Fibroblast of lung (primary cell): ENCODE data around the gene TBC1D13. TPM values are rescaled to one million over a fixed set of nuclear protein-coding genes. Genes with fewer than 3 reads are reported as not detected.
A peak's percentile ranks its signal among the peaks of the same experiment; 100 is the strongest.

Source experiments
- DNase-seq, 2 donors: peaks; one replicate each; pipeline versions ENCODE4 v3.0.0 to v3.0.0-alpha.2; 2010; ENCODE audit warnings: low read depth in 2 of 2
- H2AFZ ChIP-seq: 2 replicates; pipeline ENCODE4 v1.5.1; 2012; ENCODE audit warnings: low read length, control low read depth, inconsistent platforms
- H3K27ac ChIP-seq: 2 replicates; pipeline ENCODE4 v1.5.1; 2011; ENCODE audit warnings: low read length, control low read depth; ENCODE audit not compliant: insufficient read depth
- H3K27me3 ChIP-seq: 2 replicates; pipeline ENCODE4 v1.5.1; 2011; ENCODE audit warnings: mild to moderate bottlenecking, low read length; ENCODE audit not compliant: control insufficient read depth, insufficient read depth
- H3K36me3 ChIP-seq: 2 replicates; pipeline ENCODE4 v1.5.1; 2011; ENCODE audit warnings: low read length; ENCODE audit not compliant: control insufficient read depth, insufficient read depth
- H3K4me1 ChIP-seq: 2 replicates; pipeline ENCODE4 v1.5.1; 2011; ENCODE audit warnings: low read length; ENCODE audit not compliant: control insufficient read depth, insufficient read depth; ENCODE audit errors: extremely low read depth
- H3K4me2 ChIP-seq: 2 replicates; pipeline ENCODE4 v1.5.1; 2011; ENCODE audit warnings: low read length, control low read depth; ENCODE audit not compliant: insufficient read depth; ENCODE audit errors: extremely low read depth
- H3K4me3 ChIP-seq, 4 experiments: fragments of 200-600 bp in 1 of 4; sonication (generic) in 1 of 4; replicated peaks in 1 of 4; 2 replicates each; pipeline ENCODE4 v1.5.1; 2011 to 2016; ENCODE audit warnings: low read length in 4 of 4, low read depth in 3 of 4, mild to moderate bottlenecking in 3 of 4, control low read depth in 2 of 4, inconsistent platforms in 1 of 4, mixed read lengths in 1 of 4; ENCODE audit not compliant: insufficient read depth in 1 of 4; ENCODE audit errors: control extremely low read depth in 1 of 4
- H3K79me2 ChIP-seq: 2 replicates; pipeline ENCODE4 v1.5.1; 2012; ENCODE audit warnings: mild to moderate bottlenecking, low read length, inconsistent platforms; ENCODE audit not compliant: control insufficient read depth, insufficient read depth
- H3K9ac ChIP-seq: 2 replicates; pipeline ENCODE4 v1.5.1; 2011; ENCODE audit warnings: mild to moderate bottlenecking, low read length, control low read depth; ENCODE audit not compliant: insufficient read depth
- H3K9me3 ChIP-seq: 2 replicates; pipeline ENCODE4 v1.5.1; 2012; ENCODE audit warnings: low read depth, low read length; ENCODE audit not compliant: control insufficient read depth, insufficient read depth
- H4K20me1 ChIP-seq: 2 replicates; pipeline ENCODE4 v1.5.1; 2011; ENCODE audit warnings: low read length; ENCODE audit not compliant: control insufficient read depth, insufficient read depth; ENCODE audit errors: extremely low read depth
- CTCF ChIP-seq, 2 donors: IDR thresholded peaks in 1 of 2; conservative IDR thresholded peaks in 1 of 2; 1 replicate in 1 of 2; 2 replicates in 1 of 2; pipeline ENCODE4 v1.5.1; 2011 to 2012; ENCODE audit warnings: low read length in 2 of 2, control low read depth in 1 of 2, inconsistent platforms in 1 of 2, low read depth in 1 of 2, mild to moderate bottlenecking in 1 of 2
- EZH2 ChIP-seq: IDR thresholded peaks from 2 replicates; pipeline ENCODE4 v1.5.1; 2012; ENCODE audit warnings: low read length, control low read depth, mild to moderate bottlenecking; ENCODE audit errors: missing control alignments
- polyA plus RNA-seq, 2 donors: library from polyadenylated mRNA; depleted of rRNA in 1 of 2; stranded (reverse) in 1 of 2; unstranded in 1 of 2; fragments of >200 nt; gene quantifications; 2 replicates each; pipeline ENCODE4 v1.2.1, GENCODE V29; 2011 to 2012; ENCODE audit warnings: missing spikeins in 1 of 2
- total RNA-seq: library from RNA; depleted of rRNA; stranded (reverse); fragments of >200 nt; gene quantifications from 2 replicates; pipeline ENCODE4 v1.2.1, GENCODE V29; 2014

TBC1D13 gene
- total and polyA plus RNA-seq, 2 donors (not counting 1 experiment from before 2014, with no cell fraction given) = 9.2 to 20.6 TPM

- H3K4me2 ChIP-seq = peak overlapping the region; percentile 79
- H3K9me3 ChIP-seq = no peaks in the 10 kb centered on the region
- no peak for DNase-seq
- peak overlapping the region; percentile 67 for H3K27ac ChIP-seq
- no peaks in the 10 kb centered on the region for H4K20me1 ChIP-seq
- peak overlapping the region; percentile 77 for H3K9ac ChIP-seq
- H2AFZ ChIP-seq = peak overlapping the region; percentile 59
- H3K4me3 ChIP-seq = peak overlapping the region; percentile 43 to 65 (median 62)
- TF ChIP-seq CTCF (conservative IDR thresholded peaks at IDR 0.05 in 1 of 2, IDR thresholded peaks at IDR 0.05 in 1 of 2; ENCODE audit: low read depth in 1 of 2, low read length in 2 of 2) = no peak
- no peak for TF ChIP-seq EZH2
- H3K27me3 ChIP-seq = no peaks in the 10 kb centered on the region
- H3K79me2 ChIP-seq = peaks cover 2% of the 10 kb centered on the region
- H3K4me1 ChIP-seq = peaks cover 7% of the 10 kb centered on the region
- peaks cover 18% of the 10 kb centered on the region for H3K36me3 ChIP-seq
These were observed 32.0 kb downstream of the TBC1D13 start for GRCh38 chr9:128818839-128819715.

- Histone ChIP-seq H2AFZ (no peak overlapping the region), H3K9ac (no peak overlapping the region), H3K79me2 (peaks cover 2% of the 10 kb centered on the region), H3K27me3 (no peaks in the 10 kb centered on the region), H3K36me3 (peaks cover 18% of the 10 kb centered on the region), H3K4me2 (peak overlapping the region; percentile 79), H4K20me1 (no peaks in the 10 kb centered on the region), H3K4me1 (peaks cover 7% of the 10 kb centered on the region), H3K9me3 (no peaks in the 10 kb centered on the region), H3K27ac (no peak overlapping the region), H3K4me3 (peak overlapping the region in 1 of 4 experiments; percentile 64)
- TF ChIP-seq EZH2 (no peak), CTCF (conservative IDR thresholded peaks at IDR 0.05 in 1 of 2, IDR thresholded peaks at IDR 0.05 in 1 of 2; ENCODE audit: low read depth in 1 of 2, low read length in 2 of 2) (no peak)
- DNase-seq = peak in 1 of 2 donors; percentile 8
These were observed 32.9 kb downstream of the TBC1D13 start for GRCh38 chr9:128819716-128820664.
